Measurements from ENCODE around the gene FLAD1.
A peak's percentile ranks its signal among the peaks of the same experiment; 100 is the strongest.

DNA sequence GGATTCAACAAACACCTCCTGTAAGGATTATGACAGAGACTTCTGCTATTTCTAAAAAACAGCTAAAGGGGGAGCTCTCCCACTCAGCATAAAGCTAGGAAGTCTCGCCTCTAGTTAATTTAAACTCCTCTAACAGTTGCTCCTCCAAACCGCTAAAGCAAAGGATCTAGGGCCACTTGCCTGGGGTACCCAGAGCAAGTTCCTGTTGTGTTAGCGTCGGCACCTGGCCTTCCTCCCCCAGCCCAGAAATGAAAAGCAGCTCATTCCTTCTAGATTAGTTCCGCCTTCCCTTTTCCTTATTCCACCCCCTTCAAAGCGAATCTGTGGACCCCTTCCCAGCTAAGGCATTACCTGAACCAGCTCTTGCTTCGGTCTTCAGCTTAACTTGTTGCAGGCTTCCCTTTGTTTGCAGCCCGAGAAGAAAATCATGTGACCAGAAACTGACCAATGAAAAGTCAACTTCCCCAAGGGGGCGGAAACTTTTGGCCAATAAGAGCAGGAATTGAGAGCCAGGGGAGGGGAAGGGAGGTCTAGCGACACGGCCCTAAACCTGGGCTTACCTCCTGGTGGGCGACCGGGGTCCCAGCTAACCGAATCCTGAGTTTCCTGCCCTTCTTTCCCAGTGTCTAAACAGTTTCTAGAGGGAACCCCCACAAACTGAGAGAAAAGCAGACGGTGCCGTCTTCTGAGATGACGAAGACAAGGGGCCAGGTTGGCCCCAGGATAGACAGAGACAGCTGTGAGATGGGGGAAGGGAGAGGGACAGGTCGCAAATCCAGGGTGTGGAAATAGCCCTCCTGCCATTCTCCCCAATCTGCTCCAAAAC is 27.2 kb upstream of the FLAD1 start, which contains the start of gene PBXIP1:
- TF ChIP-seq, protein P1, sequence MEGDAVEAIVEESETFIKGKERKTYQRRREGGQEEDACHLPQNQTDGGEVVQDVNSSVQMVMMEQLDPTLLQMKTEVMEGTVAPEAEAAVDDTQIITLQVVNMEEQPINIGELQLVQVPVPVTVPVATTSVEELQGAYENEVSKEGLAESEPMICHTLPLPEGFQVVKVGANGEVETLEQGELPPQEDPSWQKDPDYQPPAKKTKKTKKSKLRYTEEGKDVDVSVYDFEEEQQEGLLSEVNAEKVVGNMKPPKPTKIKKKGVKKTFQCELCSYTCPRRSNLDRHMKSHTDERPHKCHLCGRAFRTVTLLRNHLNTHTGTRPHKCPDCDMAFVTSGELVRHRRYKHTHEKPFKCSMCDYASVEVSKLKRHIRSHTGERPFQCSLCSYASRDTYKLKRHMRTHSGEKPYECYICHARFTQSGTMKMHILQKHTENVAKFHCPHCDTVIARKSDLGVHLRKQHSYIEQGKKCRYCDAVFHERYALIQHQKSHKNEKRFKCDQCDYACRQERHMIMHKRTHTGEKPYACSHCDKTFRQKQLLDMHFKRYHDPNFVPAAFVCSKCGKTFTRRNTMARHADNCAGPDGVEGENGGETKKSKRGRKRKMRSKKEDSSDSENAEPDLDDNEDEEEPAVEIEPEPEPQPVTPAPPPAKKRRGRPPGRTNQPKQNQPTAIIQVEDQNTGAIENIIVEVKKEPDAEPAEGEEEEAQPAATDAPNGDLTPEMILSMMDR (IDR thresholded peaks at IDR 0.05): peak in 2 of 3 experiments; percentile 16
- TF ChIP-seq POLR2AphosphoS5 (IDR thresholded peaks at IDR 0.05) (peak; percentile 76 to 82), POLR2A (IDR thresholded peaks at IDR 0.05; ENCODE audit: low read depth) (no peak)
